Fibroblast of the aortic adventitia (primary cell): ENCODE results near the gene CCL8. TPM values are rescaled to one million over a fixed set of nuclear protein-coding genes. Genes with fewer than 3 reads are reported as not detected.

Experiments
- DNase-seq: peaks from one replicate; pipeline ENCODE4 v3.0.0-alpha.2; 2010; ENCODE audit warnings: low read depth
- H3K4me3 ChIP-seq: 2 replicates; pipeline ENCODE4 v1.5.1; 2011; ENCODE audit warnings: low read depth, mild to moderate bottlenecking, control low read depth, low read length, moderate library complexity
- total RNA-seq: library from RNA; depleted of rRNA; stranded (reverse); fragments of >200 nt; gene quantifications from 2 replicates; pipeline ENCODE4 v1.2.3, GENCODE V29; 2012; ENCODE audit warnings: low replicate concordance
- TF ChIP-seq, protein P1 (sequence below): IDR thresholded peaks from 2 replicates; pipeline ENCODE4 v1.5.1; 2011; ENCODE audit warnings: mild to moderate bottlenecking, low read length, control low read depth, inconsistent platforms; ENCODE audit not compliant: insufficient read depth

CCL8 gene
- total RNA-seq, 1 donor: not detected

DNA sequence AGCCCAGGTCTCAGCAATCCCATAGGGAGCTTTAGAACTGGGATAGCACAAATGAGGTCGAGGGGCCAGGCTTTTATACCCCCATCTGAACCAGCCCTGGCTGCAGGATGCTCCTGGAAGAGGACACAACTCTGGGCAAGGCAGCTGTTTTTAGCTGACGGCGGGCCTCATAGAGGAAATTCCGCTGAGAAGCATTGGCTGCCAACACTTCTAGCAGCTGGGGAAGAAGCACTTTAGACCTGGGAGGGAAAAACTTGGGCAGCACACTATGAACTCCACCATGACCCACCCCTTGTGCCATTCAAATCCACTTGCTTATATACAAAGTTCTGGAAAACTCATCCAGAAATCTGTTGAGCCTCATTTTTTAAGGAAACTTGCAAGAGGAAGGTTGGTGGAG lies 28.6 kb upstream of the CCL8 start:
- TF ChIP-seq, protein P1, sequence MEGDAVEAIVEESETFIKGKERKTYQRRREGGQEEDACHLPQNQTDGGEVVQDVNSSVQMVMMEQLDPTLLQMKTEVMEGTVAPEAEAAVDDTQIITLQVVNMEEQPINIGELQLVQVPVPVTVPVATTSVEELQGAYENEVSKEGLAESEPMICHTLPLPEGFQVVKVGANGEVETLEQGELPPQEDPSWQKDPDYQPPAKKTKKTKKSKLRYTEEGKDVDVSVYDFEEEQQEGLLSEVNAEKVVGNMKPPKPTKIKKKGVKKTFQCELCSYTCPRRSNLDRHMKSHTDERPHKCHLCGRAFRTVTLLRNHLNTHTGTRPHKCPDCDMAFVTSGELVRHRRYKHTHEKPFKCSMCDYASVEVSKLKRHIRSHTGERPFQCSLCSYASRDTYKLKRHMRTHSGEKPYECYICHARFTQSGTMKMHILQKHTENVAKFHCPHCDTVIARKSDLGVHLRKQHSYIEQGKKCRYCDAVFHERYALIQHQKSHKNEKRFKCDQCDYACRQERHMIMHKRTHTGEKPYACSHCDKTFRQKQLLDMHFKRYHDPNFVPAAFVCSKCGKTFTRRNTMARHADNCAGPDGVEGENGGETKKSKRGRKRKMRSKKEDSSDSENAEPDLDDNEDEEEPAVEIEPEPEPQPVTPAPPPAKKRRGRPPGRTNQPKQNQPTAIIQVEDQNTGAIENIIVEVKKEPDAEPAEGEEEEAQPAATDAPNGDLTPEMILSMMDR: no peak
- no peak for DNase-seq

GRCh38 chr17:34291721-34292348 lies 27.4 kb upstream of the CCL8 start:
- H3K4me3 ChIP-seq: no peak overlapping the region
- TF ChIP-seq, protein P1: no peak
- DNase-seq: no peak

More for the DNA sequence above, 28.6 kb upstream of the CCL8 start:
- H3K4me3 ChIP-seq: no peak overlapping the region

DNA sequence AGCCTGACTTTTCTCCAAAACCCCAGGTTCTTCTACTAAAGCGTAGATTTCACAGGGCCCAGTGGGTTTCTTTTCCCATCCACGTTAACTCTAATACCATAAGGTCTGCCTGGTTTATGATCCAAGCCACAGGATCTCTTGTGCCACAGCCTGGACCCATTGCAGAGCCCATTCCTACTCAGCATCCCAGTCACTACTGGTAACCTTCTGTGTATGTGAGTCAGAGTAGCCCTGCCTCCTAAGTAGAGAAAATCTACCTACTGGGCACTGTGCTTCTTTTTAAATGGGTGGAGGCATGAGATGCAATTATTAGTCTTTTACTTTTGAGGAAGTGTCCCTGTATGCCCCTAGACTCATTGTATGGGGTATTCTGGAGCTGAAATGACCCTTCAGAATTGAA lies 20.2 kb upstream of the CCL8 start:
- no peak overlapping the region for H3K4me3 ChIP-seq
- DNase-seq: no peak
- TF ChIP-seq, protein P1: no peak

DNA sequence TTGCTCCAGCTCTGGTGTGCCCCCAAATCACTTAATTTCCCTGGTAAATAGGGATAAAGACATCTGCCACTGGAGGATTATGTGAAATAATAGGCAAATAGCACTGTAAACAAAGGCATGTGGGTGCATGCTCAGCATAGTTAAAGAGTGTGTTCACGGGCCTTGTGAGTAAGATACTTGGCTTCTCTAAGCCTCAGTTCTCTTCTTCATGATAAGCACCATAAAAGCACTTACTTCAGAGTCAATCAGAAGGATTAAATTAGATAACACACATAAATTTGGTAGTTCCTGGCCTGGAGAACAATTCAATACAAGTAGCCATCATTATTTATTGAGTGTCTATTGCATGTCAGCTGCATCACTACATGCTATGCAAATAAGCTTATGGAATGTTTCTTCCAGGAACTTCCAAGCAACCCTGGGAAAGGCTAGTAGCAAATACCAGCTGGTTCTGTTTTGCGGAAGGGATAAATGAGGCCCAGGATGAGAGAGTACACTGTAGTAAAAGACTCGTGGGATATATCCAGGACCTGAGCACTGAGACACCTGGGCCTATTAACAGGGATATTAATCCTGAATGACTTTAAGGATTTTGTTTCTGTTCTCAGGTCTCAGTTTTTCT lies 19.2 kb upstream of the CCL8 start:
- peak; percentile 78 for DNase-seq
- TF ChIP-seq, protein P1: no peak

DNA sequence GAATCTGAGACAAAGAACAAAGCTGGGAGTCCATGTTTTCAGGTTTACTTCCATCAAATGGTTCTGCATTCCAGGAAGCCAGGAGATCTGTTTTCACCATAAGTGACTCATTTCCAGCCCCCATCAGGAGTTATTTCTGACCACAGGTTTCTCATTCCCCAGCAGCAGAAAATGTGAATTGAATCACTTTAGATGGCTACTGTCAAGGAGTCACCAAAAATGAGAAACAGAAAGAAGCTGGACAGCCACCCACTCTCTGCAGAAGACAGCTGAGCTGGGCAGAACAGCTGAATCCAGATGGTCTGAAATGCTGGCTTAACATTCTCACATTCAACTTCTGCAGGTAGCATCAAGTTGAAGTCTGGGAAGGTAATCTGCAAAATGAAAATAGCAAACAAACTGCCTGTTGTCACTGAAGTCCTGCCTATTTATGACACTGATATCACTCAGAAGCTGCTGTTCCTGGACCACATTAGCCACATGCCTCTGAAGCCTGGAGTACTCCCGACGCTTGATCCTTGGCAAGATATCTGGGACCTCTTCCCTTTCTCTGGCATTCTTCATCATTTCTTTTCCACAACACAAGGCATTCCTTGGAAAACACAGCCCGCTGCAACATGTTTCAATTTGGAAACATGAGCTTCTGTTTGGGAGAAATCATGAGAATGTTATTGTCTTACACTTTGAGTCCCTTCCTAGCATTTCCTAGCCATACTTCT lies 18.4 kb upstream of the CCL8 start:
- H3K4me3 ChIP-seq: no peak overlapping the region
- peak; percentile 66 for DNase-seq
- TF ChIP-seq, protein P1: no peak

More for the DNA sequence above, 19.2 kb upstream of the CCL8 start:
- H3K4me3 ChIP-seq: no peak overlapping the region

GRCh38 chr17:34301986-34302385 lies 17.2 kb upstream of the CCL8 start:
- DNase-seq: peak; percentile 57
- TF ChIP-seq, protein P1: no peak
- no peak overlapping the region for H3K4me3 ChIP-seq
